Naive B cell (primary cell): ENCODE data around the gene ERGIC2. TPM values are rescaled to one million over a fixed set of nuclear protein-coding genes. Genes with fewer than 3 reads are reported as not detected.
"Not testable (repeated sequence)": the region's sequence is repeated elsewhere in the genome, so short reads cannot be mapped to it uniquely, and the experiment has no call there.

Experiments used
- ATAC-seq, 2 donors: fragments of 150-1000 bp; cut with Tn5 transposase; 2 replicates each; pipeline ENCODE4 v1.10.0; 2021; ENCODE audit warnings: low read depth in 2 of 2, mild to moderate bottlenecking in 2 of 2, moderate library complexity in 2 of 2
- DNase-seq: peaks from one replicate; pipeline ENCODE4 v3.0.0; 2022
- H3K27ac Mint-ChIP-seq, 6 donors: one replicate each; pipeline ENCODE4 v1.8.0; 2020 to 2022; ENCODE audit warnings: mild to moderate bottlenecking in 6 of 6, mixed read lengths in 6 of 6, moderate library complexity in 5 of 6, inconsistent platforms in 2 of 6
- H3K27me3 Mint-ChIP-seq, 3 donors: one replicate each; pipeline ENCODE4 v1.8.0; 2021 to 2022; ENCODE audit warnings: mixed read lengths in 3 of 3, mild to moderate bottlenecking in 1 of 3
- H3K36me3 Mint-ChIP-seq, 2 donors: one replicate each; pipeline ENCODE4 v1.8.0; 2020 to 2022; ENCODE audit warnings: mixed read lengths in 2 of 2, inconsistent platforms in 1 of 2, mild to moderate bottlenecking in 1 of 2
- H3K4me1 Mint-ChIP-seq, 3 donors: one replicate each; pipeline ENCODE4 v1.8.0; 2020 to 2022; ENCODE audit warnings: mixed read lengths in 3 of 3, inconsistent platforms in 1 of 3, mild to moderate bottlenecking in 1 of 3, moderate library complexity in 1 of 3
- H3K4me3 Mint-ChIP-seq, 8 donors: one replicate each; pipeline ENCODE4 v1.8.0; 2020 to 2022; ENCODE audit warnings: mild to moderate bottlenecking in 8 of 8, mixed read lengths in 8 of 8, moderate library complexity in 8 of 8, inconsistent platforms in 2 of 8
- H3K9me3 Mint-ChIP-seq, 7 donors: one replicate each; pipeline ENCODE4 v1.8.0; 2020 to 2022; ENCODE audit warnings: mixed read lengths in 7 of 7, mild to moderate bottlenecking in 5 of 7, inconsistent platforms in 2 of 7, moderate library complexity in 1 of 7
- polyA plus RNA-seq, 6 donors: library from polyadenylated mRNA; unstranded; fragments of 300-500 nt; fragmentation: Illumina TruSeq; gene quantifications; one replicate each; pipeline ENCODE4 v1.2.3, GENCODE V29; 2021; ENCODE audit warnings: low read depth in 6 of 6

Gene ERGIC2
- polyA plus RNA-seq, 6 donors from 2014 or later = 37.7 to 71.2 (median 60.5) TPM

- peaks cover 29 to 39% (median 32%) of the 10 kb centered on the region in 3 donors for H3K27me3 Mint-ChIP-seq
- DNase-seq = no peak
- no peaks in the 10 kb centered on the region for H3K36me3 Mint-ChIP-seq
- H3K4me3 Mint-ChIP-seq = no peak overlapping the region
- H3K9me3 Mint-ChIP-seq = no peaks in the 10 kb centered on the region
- ATAC-seq = no peak
- no peak overlapping the region for H3K27ac Mint-ChIP-seq
- no peaks in the 10 kb centered on the region for H3K4me1 Mint-ChIP-seq
Measured at GRCh38 chr12:29398495-29398894, 17.5 kb upstream of the ERGIC2 start.

- Mint-ChIP-seq H3K27ac (no peak overlapping the region), H3K4me1 (no peaks in the 10 kb centered on the region), H3K4me3 (no peak overlapping the region), H3K36me3 (no peaks in the 10 kb centered on the region), H3K27me3 (peaks cover 26 to 32% (median 28%) of the 10 kb centered on the region in 3 donors), H3K9me3 (no peaks in the 10 kb centered on the region)
- no peak for DNase-seq
- ATAC-seq = no peak
Measured at GRCh38 chr12:29396774-29397173, 15.8 kb upstream of the ERGIC2 start.

- Mint-ChIP-seq H3K27me3 (peaks cover 20 to 32% (median 23%) of the 10 kb centered on the region in 3 donors), H3K36me3 (no peaks in the 10 kb centered on the region), H3K27ac (no peak overlapping the region), H3K9me3 (no peaks in the 10 kb centered on the region), H3K4me1 (no peaks in the 10 kb centered on the region), H3K4me3 (no peak overlapping the region)
- no peak for DNase-seq
- no peak for ATAC-seq
Measured at GRCh38 chr12:29395356-29395755, 14.4 kb upstream of the ERGIC2 start.

GRCh38 chr12:29390419-29390818, 9.4 kb upstream of the ERGIC2 start:
- not testable (repeated sequence) for DNase-seq, ATAC-seq, H3K9me3 Mint-ChIP-seq, H3K27ac Mint-ChIP-seq, H3K4me1 Mint-ChIP-seq, H3K36me3 Mint-ChIP-seq
- peak overlapping the region in 4 of 8 donors; percentile 25 to 78 (median 58) for H3K4me3 Mint-ChIP-seq
- peaks cover 9 to 14% (median 9%) of the 10 kb centered on the region in 3 donors for H3K27me3 Mint-ChIP-seq

- peak overlapping the region in 1 of 6 donors; percentile 58 for H3K27ac Mint-ChIP-seq
- no peaks in the 10 kb centered on the region for H3K4me1 Mint-ChIP-seq
- H3K4me3 Mint-ChIP-seq = peak overlapping the region in 3 of 8 donors; percentile 29 to 78 (median 48)
- DNase-seq = peak; percentile 10
- peaks cover 9 to 18% (median 10%) of the 10 kb centered on the region in 3 donors for H3K27me3 Mint-ChIP-seq
- ATAC-seq = peak in 1 of 2 donors; percentile 65
- no peaks in the 10 kb centered on the region for H3K36me3 Mint-ChIP-seq
- no peaks in the 10 kb centered on the region for H3K9me3 Mint-ChIP-seq
Measured at GRCh38 chr12:29389295-29389919, 8.4 kb upstream of the ERGIC2 start.

- H3K9me3 Mint-ChIP-seq, H3K4me3 Mint-ChIP-seq, H3K36me3 Mint-ChIP-seq, ATAC-seq, DNase-seq, H3K4me1 Mint-ChIP-seq: not testable (repeated sequence)
- Mint-ChIP-seq H3K27ac (peak overlapping the region in 1 of 6 donors; percentile 20), H3K27me3 (peaks cover 5 to 13% (median 9%) of the 10 kb centered on the region in 3 donors)
Measured at GRCh38 chr12:29386084-29386680, 5.2 kb upstream of the ERGIC2 start.

- not testable (repeated sequence) for H3K4me3 Mint-ChIP-seq, ATAC-seq, DNase-seq, H3K9me3 Mint-ChIP-seq, H3K36me3 Mint-ChIP-seq, H3K27ac Mint-ChIP-seq
- Mint-ChIP-seq H3K4me1 (peaks cover 4 to 13% (median 12%) of the 10 kb centered on the region in 3 donors), H3K27me3 (peaks cover 5 to 13% (median 9%) of the 10 kb centered on the region in 3 donors)
Measured at GRCh38 chr12:29385194-29385593, 4.2 kb upstream of the ERGIC2 start.

- DNase-seq (no peak), ATAC-seq (no peak)
- Mint-ChIP-seq H3K4me3 (peak overlapping the region in 5 of 8 donors; percentile 36 to 99 (median 93)), H3K36me3 (no peaks in the 10 kb centered on the region), H3K9me3 (no peaks in the 10 kb centered on the region), H3K27ac (peak overlapping the region in 3 of 6 donors; percentile 82 to 99 (median 97)), H3K4me1 (peaks cover 15 to 29% (median 26%) of the 10 kb centered on the region in 3 donors), H3K27me3 (peaks cover 4 to 13% (median 5%) of the 10 kb centered on the region in 3 donors)
Measured at GRCh38 chr12:29382251-29382650, 1.3 kb upstream of the ERGIC2 start.

GRCh38 chr12:29376118-29376517, 4.9 kb downstream of the ERGIC2 start:
- ATAC-seq (no peak), DNase-seq (no peak)
- Mint-ChIP-seq H3K4me1 (peaks cover 26 to 40% (median 34%) of the 10 kb centered on the region in 3 donors), H3K4me3 (no peak overlapping the region), H3K9me3 (no peaks in the 10 kb centered on the region), H3K27me3 (no peaks in the 10 kb centered on the region), H3K36me3 (peaks cover 0 to 7% of the 10 kb centered on the region in 2 donors), H3K27ac (peak overlapping the region in 2 of 6 donors; percentile 46 to 88)

- DNase-seq = no peak
- Mint-ChIP-seq H3K27ac (no peak overlapping the region), H3K27me3 (no peaks in the 10 kb centered on the region), H3K4me3 (no peak overlapping the region), H3K9me3 (no peaks in the 10 kb centered on the region), H3K36me3 (peaks cover 0 to 11% of the 10 kb centered on the region in 2 donors), H3K4me1 (peaks cover 22 to 33% (median 22%) of the 10 kb centered on the region in 3 donors)
- ATAC-seq = no peak
Measured at GRCh38 chr12:29374913-29375312, 6.1 kb downstream of the ERGIC2 start.

- ATAC-seq = no peak
Measured at GRCh38 chr12:29374012-29374411, 7.0 kb downstream of the ERGIC2 start.

GRCh38 chr12:29365091-29365490, 15.9 kb downstream of the ERGIC2 start:
- Mint-ChIP-seq H3K27me3 (no peaks in the 10 kb centered on the region), H3K4me3 (no peak overlapping the region), H3K4me1 (peaks cover 0 to 6% (median 0%) of the 10 kb centered on the region in 3 donors), H3K36me3 (peaks cover 23 to 41% of the 10 kb centered on the region in 2 donors), H3K9me3 (peaks cover 0 to 6% (median 0%) of the 10 kb centered on the region in 7 donors), H3K27ac (no peak overlapping the region)
- ATAC-seq (no peak), DNase-seq (no peak)

More at GRCh38 chr12:29374012-29374411, 7.0 kb downstream of the ERGIC2 start:
- H3K27ac Mint-ChIP-seq = no peak overlapping the region
- peaks cover 0 to 12% of the 10 kb centered on the region in 2 donors for H3K36me3 Mint-ChIP-seq
- no peaks in the 10 kb centered on the region for H3K9me3 Mint-ChIP-seq
- peaks cover 15 to 25% (median 18%) of the 10 kb centered on the region in 3 donors for H3K4me1 Mint-ChIP-seq
- no peaks in the 10 kb centered on the region for H3K27me3 Mint-ChIP-seq
- H3K4me3 Mint-ChIP-seq = no peak overlapping the region
- DNase-seq = no peak

- Mint-ChIP-seq H3K36me3 (peaks cover 0 to 18% of the 10 kb centered on the region in 2 donors), H3K27ac (no peak overlapping the region), H3K4me3 (no peak overlapping the region), H3K9me3 (no peaks in the 10 kb centered on the region), H3K27me3 (no peaks in the 10 kb centered on the region), H3K4me1 (no peaks in the 10 kb centered on the region)
- DNase-seq (no peak), ATAC-seq (no peak)
Measured at GRCh38 chr12:29354954-29355353, 26.0 kb downstream of the ERGIC2 start.

GRCh38 chr12:29350080-29350479, 30.9 kb downstream of the ERGIC2 start:
- Mint-ChIP-seq H3K4me1 (no peaks in the 10 kb centered on the region), H3K27me3 (no peaks in the 10 kb centered on the region), H3K36me3 (peaks cover 0 to 19% of the 10 kb centered on the region in 2 donors), H3K4me3 (no peak overlapping the region), H3K27ac (no peak overlapping the region), H3K9me3 (no peaks in the 10 kb centered on the region)
- no peak for DNase-seq
- ATAC-seq = no peak
